RWPE1 (cell line): ENCODE results near the gene PRKN.

ENCODE experiments used
- CTCF ChIA-PET: fragments of 350-600 bp; sonication (Branson Sonifier 250); formaldehyde crosslinking; extraction: SDS; loops from one replicate; lab custom pipeline; 2021; lab: Yijun Ruan, JAX
- POLR2A ChIA-PET: fragments of 400-600 bp; formaldehyde crosslinking; extraction: SDS; loops from one replicate; lab custom pipeline; 2020; ENCODE audit warnings: antibody characterized with exemption; ENCODE audit not compliant: low non-redundant PET; lab: Yijun Ruan, JAX
- DNase-seq: peaks from one replicate; pipeline ENCODE4 v3.0.0; 2012; ENCODE audit warnings: low spot score
- H3K27ac ChIP-seq: fragments of 450-650 bp; 2 replicates; pipeline ENCODE4 v1.5.1; 2017
- TF ChIP-seq, protein P1 (sequence below): fragments of 450-650 bp; conservative IDR thresholded peaks from 2 replicates; pipeline ENCODE4 v1.5.1; 2017; ENCODE audit warnings: low read depth, mild to moderate bottlenecking

PRKN gene

GRCh38 chr6:161434350-161434749 is 1293.2 kb downstream of the PRKN start:
- ChIA-PET POLR2A (no interaction called here), CTCF (no interaction called here)
- no peak for DNase-seq
- H3K27ac ChIP-seq: peak overlapping the region; percentile 82
- TF ChIP-seq, protein P1, sequence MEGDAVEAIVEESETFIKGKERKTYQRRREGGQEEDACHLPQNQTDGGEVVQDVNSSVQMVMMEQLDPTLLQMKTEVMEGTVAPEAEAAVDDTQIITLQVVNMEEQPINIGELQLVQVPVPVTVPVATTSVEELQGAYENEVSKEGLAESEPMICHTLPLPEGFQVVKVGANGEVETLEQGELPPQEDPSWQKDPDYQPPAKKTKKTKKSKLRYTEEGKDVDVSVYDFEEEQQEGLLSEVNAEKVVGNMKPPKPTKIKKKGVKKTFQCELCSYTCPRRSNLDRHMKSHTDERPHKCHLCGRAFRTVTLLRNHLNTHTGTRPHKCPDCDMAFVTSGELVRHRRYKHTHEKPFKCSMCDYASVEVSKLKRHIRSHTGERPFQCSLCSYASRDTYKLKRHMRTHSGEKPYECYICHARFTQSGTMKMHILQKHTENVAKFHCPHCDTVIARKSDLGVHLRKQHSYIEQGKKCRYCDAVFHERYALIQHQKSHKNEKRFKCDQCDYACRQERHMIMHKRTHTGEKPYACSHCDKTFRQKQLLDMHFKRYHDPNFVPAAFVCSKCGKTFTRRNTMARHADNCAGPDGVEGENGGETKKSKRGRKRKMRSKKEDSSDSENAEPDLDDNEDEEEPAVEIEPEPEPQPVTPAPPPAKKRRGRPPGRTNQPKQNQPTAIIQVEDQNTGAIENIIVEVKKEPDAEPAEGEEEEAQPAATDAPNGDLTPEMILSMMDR: no peak

GRCh38 chr6:161432546-161432945 is 1295.0 kb downstream of the PRKN start:
- POLR2A ChIA-PET: no interaction called here
- no peak overlapping the region for H3K27ac ChIP-seq
- no peak for DNase-seq
- CTCF ChIA-PET: no interaction called here
- TF ChIP-seq, protein P1: no peak

- ChIA-PET POLR2A (no interaction called here), CTCF (interaction anchor here (0.7 kb wide), 1 partner anchor 26 kb away, joined by 3 read pairs; no protein-coding TSS in a partner anchor)
- DNase-seq: no peak
- no peak overlapping the region for H3K27ac ChIP-seq
- TF ChIP-seq, protein P1: no peak
Measured at GRCh38 chr6:161429921-161430490, 1297.6 kb downstream of the PRKN start.

DNA sequence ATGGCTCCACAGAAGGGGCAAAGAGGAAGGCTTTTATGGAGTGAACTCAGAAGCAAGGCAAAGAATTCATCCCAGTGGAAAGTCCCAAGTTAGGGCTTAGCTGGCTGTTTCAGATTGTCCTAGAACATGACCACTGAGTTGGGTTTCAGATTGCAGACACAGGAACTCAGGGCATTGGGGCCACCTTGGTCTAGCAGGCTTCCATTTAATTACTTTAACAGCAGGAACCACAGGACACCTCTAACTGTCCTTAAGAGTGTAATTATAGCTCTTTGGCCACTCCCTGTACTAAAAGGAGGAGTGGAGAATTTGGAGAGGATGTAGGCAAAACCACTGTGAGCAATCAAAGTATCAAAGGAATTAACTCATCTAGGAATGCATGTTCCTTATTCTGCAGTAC is 1303.1 kb downstream of the PRKN start:
- POLR2A ChIA-PET: no interaction called here
- TF ChIP-seq, protein P1: no peak
- CTCF ChIA-PET: no interaction called here
- no peak overlapping the region for H3K27ac ChIP-seq
- no peak for DNase-seq

GRCh38 chr6:161422710-161423680 is 1304.6 kb downstream of the PRKN start:
- TF ChIP-seq, protein P1: no peak
- POLR2A ChIA-PET: no interaction called here
- CTCF ChIA-PET: no interaction called here
- no peak overlapping the region for H3K27ac ChIP-seq
- DNase-seq: peak; percentile 18

DNA sequence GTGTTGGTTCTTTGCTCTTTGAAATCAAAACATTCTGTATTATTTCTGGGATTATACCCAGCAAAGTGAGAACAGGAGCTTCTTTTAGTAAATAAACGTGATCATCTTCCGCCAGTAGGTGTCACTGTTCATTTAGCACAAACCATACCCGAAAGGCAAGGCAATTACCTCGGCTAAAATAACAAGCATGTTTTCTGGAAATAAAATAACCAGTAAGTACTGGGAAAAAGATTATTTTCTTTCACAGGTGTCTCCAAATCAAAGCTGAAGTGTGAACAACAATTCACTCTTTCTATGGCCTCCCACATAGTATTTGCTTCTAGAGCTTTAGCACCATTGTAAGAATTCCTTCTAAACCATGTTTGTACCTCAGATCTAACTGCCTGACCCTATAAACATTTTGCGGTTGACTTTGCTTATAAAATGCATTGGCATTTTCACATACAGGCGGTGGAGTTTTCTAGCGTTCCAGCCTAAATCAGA is 1309.1 kb downstream of the PRKN start:
- no peak overlapping the region for H3K27ac ChIP-seq
- CTCF ChIA-PET: interaction anchor here (0.6 to 2.1 kb wide), 21 partner anchors 11 to 1893 kb away, joined by 3 to 23 read pairs (median 4); no protein-coding TSS in a partner anchor
- DNase-seq: peak; percentile 39
- POLR2A ChIA-PET: no interaction called here
- TF ChIP-seq, protein P1: peak; percentile 77
